ENCODE data around the gene BRCC3.
"Not testable (repeated sequence)": the region's sequence is repeated elsewhere in the genome, so short reads cannot be mapped to it uniquely, and the experiment has no call there.

The BRCC3 gene

DNA sequence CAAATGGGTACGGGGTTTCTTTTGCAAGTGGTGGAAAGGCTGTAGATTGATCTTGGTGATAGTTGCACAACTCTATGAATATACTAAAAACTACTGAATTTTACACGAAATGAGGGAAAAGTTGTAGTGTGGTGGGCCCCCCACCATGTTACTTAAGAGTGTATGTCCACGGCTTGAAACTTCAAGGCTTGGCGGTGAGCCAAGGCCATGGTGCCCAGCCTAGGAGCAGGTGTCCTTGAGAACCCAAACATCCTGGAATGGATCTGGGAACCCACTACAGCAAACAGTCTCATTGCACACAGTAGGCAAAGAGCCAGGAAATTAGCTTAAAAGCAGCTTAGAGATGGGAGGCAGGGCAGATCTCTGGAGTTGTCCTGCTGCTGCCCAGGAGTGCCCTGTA is 62.9 kb downstream of the BRCC3 start:
- H3K4me3 ChIP-seq (ENCODE audit: low read depth, low read length) = no peak overlapping the region
- no peak for DNase-seq (ENCODE audit: low read depth)
- TF ChIP-seq, protein P1, sequence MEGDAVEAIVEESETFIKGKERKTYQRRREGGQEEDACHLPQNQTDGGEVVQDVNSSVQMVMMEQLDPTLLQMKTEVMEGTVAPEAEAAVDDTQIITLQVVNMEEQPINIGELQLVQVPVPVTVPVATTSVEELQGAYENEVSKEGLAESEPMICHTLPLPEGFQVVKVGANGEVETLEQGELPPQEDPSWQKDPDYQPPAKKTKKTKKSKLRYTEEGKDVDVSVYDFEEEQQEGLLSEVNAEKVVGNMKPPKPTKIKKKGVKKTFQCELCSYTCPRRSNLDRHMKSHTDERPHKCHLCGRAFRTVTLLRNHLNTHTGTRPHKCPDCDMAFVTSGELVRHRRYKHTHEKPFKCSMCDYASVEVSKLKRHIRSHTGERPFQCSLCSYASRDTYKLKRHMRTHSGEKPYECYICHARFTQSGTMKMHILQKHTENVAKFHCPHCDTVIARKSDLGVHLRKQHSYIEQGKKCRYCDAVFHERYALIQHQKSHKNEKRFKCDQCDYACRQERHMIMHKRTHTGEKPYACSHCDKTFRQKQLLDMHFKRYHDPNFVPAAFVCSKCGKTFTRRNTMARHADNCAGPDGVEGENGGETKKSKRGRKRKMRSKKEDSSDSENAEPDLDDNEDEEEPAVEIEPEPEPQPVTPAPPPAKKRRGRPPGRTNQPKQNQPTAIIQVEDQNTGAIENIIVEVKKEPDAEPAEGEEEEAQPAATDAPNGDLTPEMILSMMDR (IDR thresholded peaks at IDR 0.05; ENCODE audit: low read depth, low read length, missing control alignments) = no peak

DNA sequence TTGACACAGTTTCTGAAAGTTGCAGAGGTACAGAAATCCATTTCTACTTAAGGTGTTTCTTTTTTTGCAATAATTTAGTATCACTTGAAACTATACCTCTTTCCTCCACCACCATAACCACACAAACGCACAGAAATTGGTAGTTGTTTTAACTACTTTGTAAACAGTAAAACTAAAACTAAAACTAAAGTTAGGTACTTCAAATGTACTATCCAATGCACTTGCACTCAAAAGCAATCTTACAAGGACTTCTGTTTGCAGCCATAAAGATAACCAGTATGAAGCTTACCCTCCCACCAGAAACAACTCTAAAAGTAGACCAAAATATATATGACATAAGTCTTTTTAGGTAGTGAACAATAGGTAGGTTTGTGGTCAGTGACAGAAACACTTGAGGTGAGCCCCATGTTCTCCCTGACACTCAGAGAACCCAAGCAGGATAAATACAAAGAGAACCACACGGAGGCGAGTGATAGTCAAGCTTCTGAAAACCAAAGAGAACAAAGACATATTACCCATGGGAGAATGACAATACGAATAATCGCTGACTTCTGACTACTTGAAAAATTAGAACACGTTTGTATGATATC is 72.7 kb downstream of the BRCC3 start:
- no peak overlapping the region for H3K4me3 ChIP-seq (ENCODE audit: low read depth, low read length)
- no peak for DNase-seq (ENCODE audit: low read depth)
- TF ChIP-seq, protein P1 (IDR thresholded peaks at IDR 0.05; ENCODE audit: low read depth, low read length, missing control alignments) = no peak

DNA sequence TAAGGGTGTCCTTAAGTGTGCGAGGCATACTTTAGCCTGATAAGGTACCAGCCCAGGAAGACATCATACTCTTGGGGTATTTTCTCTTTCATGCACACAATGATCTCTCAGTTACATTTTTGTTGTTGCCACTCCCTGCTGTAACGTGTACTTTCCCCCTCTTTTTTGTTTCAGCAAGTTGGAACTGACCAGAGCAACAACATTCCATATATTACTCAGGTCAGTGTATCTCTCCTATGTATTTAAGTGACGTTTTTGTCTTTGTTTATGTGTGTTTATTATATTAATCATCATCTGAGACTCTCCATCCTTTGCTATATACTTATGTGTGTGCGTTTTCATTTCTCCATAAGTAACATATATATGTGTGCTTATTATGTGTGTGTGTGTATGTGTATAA is 73.6 kb downstream of the BRCC3 start:
- no peak for DNase-seq (ENCODE audit: low read depth)
- no peak overlapping the region for H3K4me3 ChIP-seq (ENCODE audit: low read depth, low read length)
- TF ChIP-seq, protein P1 (IDR thresholded peaks at IDR 0.05; ENCODE audit: low read depth, low read length, missing control alignments) = no peak

DNA sequence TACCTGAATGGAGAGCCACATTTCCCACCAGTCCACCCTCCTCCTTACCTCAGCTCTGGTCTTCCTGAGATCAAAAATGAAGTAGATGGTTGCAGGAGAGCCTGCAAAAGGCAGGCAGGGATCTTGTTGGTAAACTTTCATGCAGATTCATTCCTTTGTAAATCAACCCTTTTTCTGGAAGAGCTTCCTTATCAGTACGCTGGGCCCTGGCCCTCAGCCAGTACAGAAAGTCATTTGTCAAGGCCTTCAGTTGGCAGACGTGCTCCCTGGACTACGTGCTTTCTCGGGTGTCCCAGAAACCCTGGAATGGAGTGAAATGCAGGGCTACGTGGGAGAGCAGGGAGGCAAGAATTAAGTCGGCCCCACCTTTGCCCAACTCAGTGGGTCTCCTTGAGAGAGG is 76.3 kb downstream of the BRCC3 start:
- not testable (repeated sequence) for H3K4me3 ChIP-seq (ENCODE audit: low read depth, low read length); DNase-seq (ENCODE audit: low read depth)

DNA sequence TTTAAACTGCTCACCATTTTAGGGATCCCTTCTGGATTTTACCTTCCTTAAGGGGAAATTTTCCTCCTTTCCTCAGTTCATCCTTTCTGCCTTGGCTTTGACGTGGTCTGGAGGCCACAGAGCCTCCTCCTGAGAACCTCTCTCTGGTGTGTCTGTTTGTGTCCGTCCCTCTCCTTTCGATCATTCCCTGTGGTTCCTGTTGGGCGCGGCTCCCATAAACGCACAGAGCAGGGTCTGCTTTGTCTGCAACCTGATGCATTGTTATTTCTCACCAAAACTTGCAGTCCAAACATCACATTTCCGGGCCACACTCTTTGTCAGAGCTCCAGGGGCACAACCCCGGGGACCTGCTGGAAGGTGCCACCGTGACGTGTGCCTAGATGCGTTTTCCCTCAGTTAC is 76.9 kb downstream of the BRCC3 start:
- not testable (repeated sequence) for DNase-seq (ENCODE audit: low read depth); H3K4me3 ChIP-seq (ENCODE audit: low read depth, low read length)

DNA sequence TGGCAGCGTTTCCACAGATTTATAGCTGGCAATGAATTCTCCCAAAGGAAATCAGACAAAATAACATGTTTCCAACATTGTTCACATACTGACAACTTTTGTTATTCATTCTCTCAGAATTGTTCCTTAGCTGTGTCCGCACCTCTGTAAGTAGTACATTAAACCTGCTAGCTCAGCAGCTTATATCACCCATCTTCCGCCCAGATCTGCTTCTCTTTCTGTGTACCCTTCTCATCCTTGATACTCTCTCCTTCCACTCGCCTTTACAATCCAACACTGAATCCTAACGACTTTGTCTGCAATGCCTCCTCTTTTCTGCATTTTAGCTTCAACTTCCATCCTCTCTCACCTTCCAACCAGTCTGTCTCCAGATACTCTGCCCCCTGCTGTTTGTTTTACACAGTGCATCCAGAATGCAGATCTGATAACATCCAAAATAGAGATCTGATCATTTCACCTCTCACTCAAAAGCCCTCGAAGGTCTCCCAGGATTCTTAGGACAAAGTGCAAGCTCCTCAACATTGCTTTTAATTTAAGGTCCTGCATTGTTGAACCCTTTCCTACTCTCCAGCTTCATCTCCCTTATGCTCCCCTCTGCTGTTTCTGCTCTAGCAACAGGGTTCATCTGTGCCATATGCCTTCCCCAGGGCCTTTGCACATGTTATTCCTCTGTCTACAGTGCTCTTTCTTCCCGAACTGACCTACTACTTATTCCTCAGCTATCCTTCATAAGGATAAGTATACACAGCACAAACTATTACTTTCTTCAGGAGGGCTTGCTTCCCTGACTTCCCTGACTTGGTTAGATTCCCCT is 77.6 kb downstream of the BRCC3 start:
- H3K4me3 ChIP-seq (ENCODE audit: low read depth, low read length) = no peak overlapping the region
- TF ChIP-seq, protein P1 (IDR thresholded peaks at IDR 0.05; ENCODE audit: low read depth, low read length, missing control alignments) = peak; percentile 52
- no peak for DNase-seq (ENCODE audit: low read depth)

DNA sequence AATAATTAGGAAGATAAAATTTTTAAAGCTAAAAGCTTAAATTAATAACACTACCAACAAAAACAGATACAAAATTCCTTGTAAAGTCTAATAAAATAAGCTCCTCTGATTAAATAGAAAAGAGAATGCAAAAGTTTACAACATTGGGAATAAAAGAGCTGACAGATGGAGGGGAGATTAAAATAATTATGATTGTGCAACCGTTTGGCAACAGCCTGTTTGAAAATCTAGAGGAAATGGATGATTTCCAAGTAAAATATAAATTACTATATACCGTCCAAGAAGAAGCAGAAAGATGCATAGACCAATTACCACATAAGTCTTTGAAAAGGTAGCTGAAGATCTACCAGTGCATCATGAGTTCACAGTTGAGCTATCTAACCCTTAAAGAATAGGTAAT is 98.6 kb downstream of the BRCC3 start:
- no peak overlapping the region for H3K4me3 ChIP-seq (ENCODE audit: low read depth, low read length)
- no peak for DNase-seq (ENCODE audit: low read depth)
- TF ChIP-seq, protein P1 (IDR thresholded peaks at IDR 0.05; ENCODE audit: low read depth, low read length, missing control alignments) = no peak

Measured in GM12864 (cell line).